AG09309 (cell line): ENCODE measurements around the gene SLC6A1.

Source experiments
- DNase-seq: peaks from one replicate; pipeline ENCODE4 v3.0.0-alpha.2; 2010; ENCODE audit warnings: low read depth
- H3K4me3 ChIP-seq: 2 replicates; pipeline ENCODE4 v1.5.1; 2011; ENCODE audit warnings: mild to moderate bottlenecking, low read depth, low read length, moderate library complexity; ENCODE audit not compliant: control insufficient read depth
- TF ChIP-seq, protein P1 (sequence below): IDR thresholded peaks from 2 replicates; pipeline ENCODE4 v1.5.1; 2011; ENCODE audit warnings: mild to moderate bottlenecking, low read depth, low read length, inconsistent platforms; ENCODE audit not compliant: insufficient read depth, control insufficient read depth; ENCODE audit errors: missing control alignments

SLC6A1 gene

GRCh38 chr3:10988001-10988665 is 4.4 kb upstream of the SLC6A1 start:
- DNase-seq: no peak
- TF ChIP-seq, protein P1, sequence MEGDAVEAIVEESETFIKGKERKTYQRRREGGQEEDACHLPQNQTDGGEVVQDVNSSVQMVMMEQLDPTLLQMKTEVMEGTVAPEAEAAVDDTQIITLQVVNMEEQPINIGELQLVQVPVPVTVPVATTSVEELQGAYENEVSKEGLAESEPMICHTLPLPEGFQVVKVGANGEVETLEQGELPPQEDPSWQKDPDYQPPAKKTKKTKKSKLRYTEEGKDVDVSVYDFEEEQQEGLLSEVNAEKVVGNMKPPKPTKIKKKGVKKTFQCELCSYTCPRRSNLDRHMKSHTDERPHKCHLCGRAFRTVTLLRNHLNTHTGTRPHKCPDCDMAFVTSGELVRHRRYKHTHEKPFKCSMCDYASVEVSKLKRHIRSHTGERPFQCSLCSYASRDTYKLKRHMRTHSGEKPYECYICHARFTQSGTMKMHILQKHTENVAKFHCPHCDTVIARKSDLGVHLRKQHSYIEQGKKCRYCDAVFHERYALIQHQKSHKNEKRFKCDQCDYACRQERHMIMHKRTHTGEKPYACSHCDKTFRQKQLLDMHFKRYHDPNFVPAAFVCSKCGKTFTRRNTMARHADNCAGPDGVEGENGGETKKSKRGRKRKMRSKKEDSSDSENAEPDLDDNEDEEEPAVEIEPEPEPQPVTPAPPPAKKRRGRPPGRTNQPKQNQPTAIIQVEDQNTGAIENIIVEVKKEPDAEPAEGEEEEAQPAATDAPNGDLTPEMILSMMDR: no peak

GRCh38 chr3:10988991-10989484 is 3.5 kb upstream of the SLC6A1 start:
- TF ChIP-seq, protein P1: no peak
- no peak overlapping the region for H3K4me3 ChIP-seq
- no peak for DNase-seq

More at GRCh38 chr3:10988001-10988665, 4.4 kb upstream of the SLC6A1 start:
- no peak overlapping the region for H3K4me3 ChIP-seq

DNA sequence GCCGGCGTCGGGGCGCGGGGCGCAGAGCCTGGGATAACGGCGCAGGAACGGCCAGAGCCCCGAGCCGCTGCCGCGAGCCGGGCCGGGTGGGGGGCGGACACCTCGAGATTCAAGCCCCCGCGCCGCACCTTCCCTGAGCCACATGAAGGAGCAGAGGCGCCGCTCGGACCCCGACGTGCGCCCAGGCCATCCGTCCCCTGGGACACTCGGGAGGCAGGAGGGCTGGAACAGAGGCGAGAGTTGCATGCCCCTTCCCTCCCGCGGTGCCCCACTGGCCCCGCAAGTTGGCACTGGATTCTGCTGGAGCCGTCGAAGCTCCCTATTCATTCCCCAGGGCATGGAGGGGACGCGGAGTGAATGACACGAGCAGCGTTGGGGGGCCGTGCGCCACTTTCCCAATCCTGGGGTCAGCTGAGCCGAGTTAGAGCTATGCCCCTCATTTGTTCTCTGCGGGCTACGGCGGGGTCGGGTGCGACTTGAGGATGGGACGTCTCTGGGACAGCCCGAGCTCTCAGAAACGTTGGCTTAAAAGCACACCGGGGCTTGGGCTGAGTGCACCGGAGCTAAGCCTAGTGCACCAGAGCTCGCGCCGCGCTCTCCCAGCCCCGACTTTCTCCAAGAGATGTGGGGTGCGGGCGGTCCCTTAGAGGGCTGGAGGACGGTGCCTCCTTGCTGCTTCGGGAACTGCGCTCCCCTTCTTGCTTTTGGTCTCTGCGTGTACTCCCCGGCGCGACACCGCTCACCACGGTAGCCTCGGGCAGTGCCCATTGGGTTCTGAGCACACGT is 588 bp downstream of the SLC6A1 start:
- H3K4me3 ChIP-seq: no peak overlapping the region
- TF ChIP-seq, protein P1: no peak
- DNase-seq: no peak

GRCh38 chr3:10993729-10994065 is 1.1 kb downstream of the SLC6A1 start:
- DNase-seq: no peak
- TF ChIP-seq, protein P1: no peak
- H3K4me3 ChIP-seq: no peak overlapping the region

DNA sequence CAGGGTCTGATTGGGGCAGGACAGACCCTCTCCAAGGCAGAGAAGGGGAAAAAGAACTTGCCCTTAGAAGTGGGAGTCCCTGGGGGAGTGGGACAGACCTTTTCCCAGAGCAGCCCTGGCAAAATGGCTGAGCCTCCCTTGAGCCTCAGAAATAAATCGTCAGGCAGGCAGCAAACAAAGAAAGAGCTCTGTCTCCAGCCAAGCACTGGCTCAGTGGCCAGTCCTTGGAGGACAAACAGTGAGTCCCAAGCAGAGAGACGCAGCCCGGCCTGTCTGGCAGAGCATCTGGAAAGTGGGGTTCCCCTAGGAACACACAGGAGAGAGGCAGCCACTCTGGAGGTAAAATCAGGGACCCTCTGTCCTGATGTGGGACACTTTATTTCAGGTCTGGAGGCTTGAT is 1.8 kb downstream of the SLC6A1 start:
- TF ChIP-seq, protein P1: no peak
- DNase-seq: no peak
- no peak overlapping the region for H3K4me3 ChIP-seq

- TF ChIP-seq, protein P1: no peak
- no peak for DNase-seq
These were observed 3.3 kb downstream of the SLC6A1 start for GRCh38 chr3:10995871-10996270.

More at GRCh38 chr3:10995871-10996270, 3.3 kb downstream of the SLC6A1 start:
- no peak overlapping the region for H3K4me3 ChIP-seq
